ENCODE results near the gene CAPN1.

DNA sequence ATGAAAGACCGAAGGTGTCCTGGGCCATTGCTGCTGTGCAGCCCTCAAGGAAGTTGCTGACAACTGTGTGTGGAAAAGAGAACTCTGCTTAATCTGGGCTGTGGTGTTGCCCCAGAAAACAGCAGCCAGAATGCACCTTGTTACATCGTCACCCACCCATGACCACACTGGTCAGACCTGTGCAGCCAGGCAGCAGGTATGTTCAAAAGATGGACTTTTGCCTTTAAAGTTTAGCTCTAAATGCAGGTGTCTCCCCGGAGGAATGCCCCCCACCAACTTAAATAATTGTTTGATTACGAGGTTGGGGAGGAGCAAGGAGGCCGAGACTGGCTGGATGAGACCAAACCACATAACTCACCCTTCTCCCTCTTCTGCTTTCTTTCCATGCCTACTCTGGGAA, 64.8 kb downstream of the CAPN1 start:
- TF ChIP-seq, protein P1, sequence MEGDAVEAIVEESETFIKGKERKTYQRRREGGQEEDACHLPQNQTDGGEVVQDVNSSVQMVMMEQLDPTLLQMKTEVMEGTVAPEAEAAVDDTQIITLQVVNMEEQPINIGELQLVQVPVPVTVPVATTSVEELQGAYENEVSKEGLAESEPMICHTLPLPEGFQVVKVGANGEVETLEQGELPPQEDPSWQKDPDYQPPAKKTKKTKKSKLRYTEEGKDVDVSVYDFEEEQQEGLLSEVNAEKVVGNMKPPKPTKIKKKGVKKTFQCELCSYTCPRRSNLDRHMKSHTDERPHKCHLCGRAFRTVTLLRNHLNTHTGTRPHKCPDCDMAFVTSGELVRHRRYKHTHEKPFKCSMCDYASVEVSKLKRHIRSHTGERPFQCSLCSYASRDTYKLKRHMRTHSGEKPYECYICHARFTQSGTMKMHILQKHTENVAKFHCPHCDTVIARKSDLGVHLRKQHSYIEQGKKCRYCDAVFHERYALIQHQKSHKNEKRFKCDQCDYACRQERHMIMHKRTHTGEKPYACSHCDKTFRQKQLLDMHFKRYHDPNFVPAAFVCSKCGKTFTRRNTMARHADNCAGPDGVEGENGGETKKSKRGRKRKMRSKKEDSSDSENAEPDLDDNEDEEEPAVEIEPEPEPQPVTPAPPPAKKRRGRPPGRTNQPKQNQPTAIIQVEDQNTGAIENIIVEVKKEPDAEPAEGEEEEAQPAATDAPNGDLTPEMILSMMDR (IDR thresholded peaks at IDR 0.05 in 2 of 3, conservative IDR thresholded peaks at IDR 0.05 in 1 of 3; ENCODE audit: insufficient read depth in 2 of 3, low read depth in 1 of 3, low read length in 3 of 3): no peak
- TF ChIP-seq, protein P2, sequence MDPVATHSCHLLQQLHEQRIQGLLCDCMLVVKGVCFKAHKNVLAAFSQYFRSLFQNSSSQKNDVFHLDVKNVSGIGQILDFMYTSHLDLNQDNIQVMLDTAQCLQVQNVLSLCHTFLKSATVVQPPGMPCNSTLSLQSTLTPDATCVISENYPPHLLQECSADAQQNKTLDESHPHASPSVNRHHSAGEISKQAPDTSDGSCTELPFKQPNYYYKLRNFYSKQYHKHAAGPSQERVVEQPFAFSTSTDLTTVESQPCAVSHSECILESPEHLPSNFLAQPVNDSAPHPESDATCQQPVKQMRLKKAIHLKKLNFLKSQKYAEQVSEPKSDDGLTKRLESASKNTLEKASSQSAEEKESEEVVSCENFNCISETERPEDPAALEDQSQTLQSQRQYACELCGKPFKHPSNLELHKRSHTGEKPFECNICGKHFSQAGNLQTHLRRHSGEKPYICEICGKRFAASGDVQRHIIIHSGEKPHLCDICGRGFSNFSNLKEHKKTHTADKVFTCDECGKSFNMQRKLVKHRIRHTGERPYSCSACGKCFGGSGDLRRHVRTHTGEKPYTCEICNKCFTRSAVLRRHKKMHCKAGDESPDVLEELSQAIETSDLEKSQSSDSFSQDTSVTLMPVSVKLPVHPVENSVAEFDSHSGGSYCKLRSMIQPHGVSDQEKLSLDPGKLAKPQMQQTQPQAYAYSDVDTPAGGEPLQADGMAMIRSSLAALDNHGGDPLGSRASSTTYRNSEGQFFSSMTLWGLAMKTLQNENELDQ (CRISPR knock-in tag; IDR thresholded peaks at IDR 0.05; ENCODE audit: borderline replicate concordance): no peak
- TF ChIP-seq, protein P3, sequence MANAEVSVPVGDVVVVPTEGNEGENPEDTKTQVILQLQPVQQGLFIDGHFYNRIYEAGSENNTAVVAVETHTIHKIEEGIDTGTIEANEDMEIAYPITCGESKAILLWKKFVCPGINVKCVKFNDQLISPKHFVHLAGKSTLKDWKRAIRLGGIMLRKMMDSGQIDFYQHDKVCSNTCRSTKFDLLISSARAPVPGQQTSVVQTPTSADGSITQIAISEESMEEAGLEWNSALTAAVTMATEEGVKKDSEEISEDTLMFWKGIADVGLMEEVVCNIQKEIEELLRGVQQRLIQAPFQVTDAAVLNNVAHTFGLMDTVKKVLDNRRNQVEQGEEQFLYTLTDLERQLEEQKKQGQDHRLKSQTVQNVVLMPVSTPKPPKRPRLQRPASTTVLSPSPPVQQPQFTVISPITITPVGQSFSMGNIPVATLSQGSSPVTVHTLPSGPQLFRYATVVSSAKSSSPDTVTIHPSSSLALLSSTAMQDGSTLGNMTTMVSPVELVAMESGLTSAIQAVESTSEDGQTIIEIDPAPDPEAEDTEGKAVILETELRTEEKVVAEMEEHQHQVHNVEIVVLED (CRISPR knock-in tag; IDR thresholded peaks at IDR 0.05): no peak
- TF ChIP-seq EP300 (IDR thresholded peaks at IDR 0.05; ENCODE audit: low read length) (no peak), NR2C2 (CRISPR knock-in tag; IDR thresholded peaks at IDR 0.05) (no peak), NR2C2 (tag; IDR thresholded peaks at IDR 0.05) (no peak), BCL6 (CRISPR knock-in tag; IDR thresholded peaks at IDR 0.05) (no peak)
- TF ChIP-seq, protein P4, sequence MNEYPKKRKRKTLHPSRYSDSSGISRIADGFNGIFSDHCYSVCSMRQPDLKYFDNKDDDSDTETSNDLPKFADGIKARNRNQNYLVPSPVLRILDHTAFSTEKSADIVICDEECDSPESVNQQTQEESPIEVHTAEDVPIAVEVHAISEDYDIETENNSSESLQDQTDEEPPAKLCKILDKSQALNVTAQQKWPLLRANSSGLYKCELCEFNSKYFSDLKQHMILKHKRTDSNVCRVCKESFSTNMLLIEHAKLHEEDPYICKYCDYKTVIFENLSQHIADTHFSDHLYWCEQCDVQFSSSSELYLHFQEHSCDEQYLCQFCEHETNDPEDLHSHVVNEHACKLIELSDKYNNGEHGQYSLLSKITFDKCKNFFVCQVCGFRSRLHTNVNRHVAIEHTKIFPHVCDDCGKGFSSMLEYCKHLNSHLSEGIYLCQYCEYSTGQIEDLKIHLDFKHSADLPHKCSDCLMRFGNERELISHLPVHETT (CRISPR knock-in tag; conservative IDR thresholded peaks at IDR 0.05 in 1 of 2, IDR thresholded peaks at IDR 0.05 in 1 of 2): no peak
- TF ChIP-seq, protein P5, sequence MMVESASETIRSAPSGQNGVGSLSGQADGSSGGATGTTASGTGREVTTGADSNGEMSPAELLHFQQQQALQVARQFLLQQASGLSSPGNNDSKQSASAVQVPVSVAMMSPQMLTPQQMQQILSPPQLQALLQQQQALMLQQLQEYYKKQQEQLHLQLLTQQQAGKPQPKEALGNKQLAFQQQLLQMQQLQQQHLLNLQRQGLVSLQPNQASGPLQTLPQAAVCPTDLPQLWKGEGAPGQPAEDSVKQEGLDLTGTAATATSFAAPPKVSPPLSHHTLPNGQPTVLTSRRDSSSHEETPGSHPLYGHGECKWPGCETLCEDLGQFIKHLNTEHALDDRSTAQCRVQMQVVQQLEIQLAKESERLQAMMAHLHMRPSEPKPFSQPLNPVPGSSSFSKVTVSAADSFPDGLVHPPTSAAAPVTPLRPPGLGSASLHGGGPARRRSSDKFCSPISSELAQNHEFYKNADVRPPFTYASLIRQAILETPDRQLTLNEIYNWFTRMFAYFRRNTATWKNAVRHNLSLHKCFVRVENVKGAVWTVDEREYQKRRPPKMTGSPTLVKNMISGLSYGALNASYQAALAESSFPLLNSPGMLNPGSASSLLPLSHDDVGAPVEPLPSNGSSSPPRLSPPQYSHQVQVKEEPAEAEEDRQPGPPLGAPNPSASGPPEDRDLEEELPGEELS (CRISPR knock-in tag; IDR thresholded peaks at IDR 0.05; ENCODE audit: borderline replicate concordance): no peak
- TF ChIP-seq, protein P6, sequence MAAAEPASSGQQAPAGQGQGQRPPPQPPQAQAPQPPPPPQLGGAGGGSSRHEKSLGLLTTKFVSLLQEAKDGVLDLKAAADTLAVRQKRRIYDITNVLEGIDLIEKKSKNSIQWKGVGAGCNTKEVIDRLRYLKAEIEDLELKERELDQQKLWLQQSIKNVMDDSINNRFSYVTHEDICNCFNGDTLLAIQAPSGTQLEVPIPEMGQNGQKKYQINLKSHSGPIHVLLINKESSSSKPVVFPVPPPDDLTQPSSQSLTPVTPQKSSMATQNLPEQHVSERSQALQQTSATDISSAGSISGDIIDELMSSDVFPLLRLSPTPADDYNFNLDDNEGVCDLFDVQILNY (CRISPR knock-in tag; IDR thresholded peaks at IDR 0.05): no peak

Data from K562 (cell line).